IPS-18a (cell line): ENCODE results near the gene HLA-C.
A peak's percentile ranks its signal among the peaks of the same experiment; 100 is the strongest.
"Not testable (repeated sequence)": the region's sequence is repeated elsewhere in the genome, so short reads cannot be mapped to it uniquely, and the experiment has no call there.

Experiments
- H3K27ac ChIP-seq: one replicate; pipeline ENCODE4 v1.5.1; 2013; ENCODE audit warnings: low read length
- H3K27me3 ChIP-seq: one replicate; pipeline ENCODE4 v1.6.1; 2013; ENCODE audit warnings: mild to moderate bottlenecking, low read length; ENCODE audit not compliant: control insufficient read depth, insufficient read depth
- H3K36me3 ChIP-seq: one replicate; pipeline ENCODE4 v1.6.1; 2013; ENCODE audit warnings: low read depth, low read length; ENCODE audit not compliant: control insufficient read depth
- H3K4me1 ChIP-seq: one replicate; pipeline ENCODE4 v1.6.1; 2013; ENCODE audit warnings: low read depth, low read length; ENCODE audit not compliant: control insufficient read depth
- H3K4me3 ChIP-seq: one replicate; pipeline ENCODE4 v1.5.1; 2013; ENCODE audit warnings: low read length
- H3K9ac ChIP-seq: one replicate; pipeline ENCODE4 v1.6.1; 2013; ENCODE audit warnings: mild to moderate bottlenecking, low read length, moderate library complexity
- H3K9me3 ChIP-seq: one replicate; pipeline ENCODE4 v1.6.1; 2013; ENCODE audit warnings: low read depth, low read length; ENCODE audit not compliant: control insufficient read depth

Gene HLA-C

DNA sequence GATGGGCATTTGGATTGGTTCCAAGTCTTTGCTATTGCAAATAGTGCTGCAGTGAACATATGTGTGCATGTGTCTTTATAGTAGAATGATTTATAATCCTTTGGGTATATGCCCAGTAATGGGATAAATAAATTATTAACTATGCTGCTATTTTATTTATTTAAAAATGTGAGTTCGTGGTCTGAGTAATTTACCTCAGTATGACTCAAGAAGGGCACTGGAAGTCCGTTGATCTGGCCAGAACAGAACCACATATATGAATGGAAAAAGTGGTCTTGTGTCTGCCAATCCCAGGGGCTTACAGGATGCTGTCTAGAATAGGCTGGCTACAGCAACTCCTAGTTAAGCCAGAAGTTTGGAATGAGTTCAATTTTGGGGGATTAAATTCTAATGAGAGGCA lies 27.6 kb upstream of the HLA-C start:
- Histone ChIP-seq H3K27ac (no peak overlapping the region), H3K4me1 (no peaks in the 10 kb centered on the region), H3K9me3 (no peaks in the 10 kb centered on the region), H3K9ac (no peak overlapping the region), H3K4me3 (no peak overlapping the region), H3K27me3 (no peaks in the 10 kb centered on the region), H3K36me3 (no peaks in the 10 kb centered on the region)

DNA sequence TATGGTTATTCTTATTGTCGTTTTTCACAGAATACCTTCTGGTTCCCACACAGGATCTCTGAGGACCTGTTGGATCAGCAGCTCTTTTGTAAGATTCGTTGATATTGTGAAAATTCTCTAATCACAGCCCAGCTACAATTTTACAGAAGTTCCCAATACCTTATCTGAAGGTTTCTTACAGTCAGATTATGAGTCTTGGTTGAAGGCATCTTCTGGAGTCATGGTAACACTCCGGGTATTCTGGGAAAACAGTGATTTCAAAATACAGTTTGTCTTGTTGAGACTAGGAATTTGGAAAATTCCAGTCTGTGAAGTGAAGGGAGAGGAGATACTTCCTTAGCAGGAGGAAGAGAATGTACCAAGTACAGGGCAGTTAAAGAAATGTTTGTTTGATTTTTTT lies 22.2 kb upstream of the HLA-C start:
- Histone ChIP-seq H3K9me3 (no peaks in the 10 kb centered on the region), H3K4me1 (no peaks in the 10 kb centered on the region), H3K27ac (no peak overlapping the region), H3K36me3 (no peaks in the 10 kb centered on the region), H3K27me3 (peaks cover 5% of the 10 kb centered on the region), H3K4me3 (no peak overlapping the region), H3K9ac (no peak overlapping the region)

DNA sequence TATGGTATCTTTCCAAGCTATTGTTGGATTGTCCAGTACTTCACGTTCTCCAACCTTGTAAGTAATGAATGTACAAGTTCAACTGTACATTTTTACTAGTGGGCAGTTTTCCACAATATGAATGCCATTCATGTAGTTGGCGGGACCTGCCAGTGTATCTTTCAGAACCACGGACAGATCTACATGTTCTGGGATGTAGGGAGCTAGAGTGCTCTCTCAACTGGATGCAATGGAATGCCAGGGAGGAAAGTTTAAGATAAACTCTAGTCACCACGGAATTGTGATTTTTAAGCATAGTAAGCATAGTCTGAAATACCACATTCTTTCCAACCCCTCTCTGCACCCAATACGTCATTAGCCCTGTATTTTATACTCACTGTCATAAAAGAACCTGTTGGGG lies 21.5 kb upstream of the HLA-C start:
- Histone ChIP-seq H3K4me1 (no peaks in the 10 kb centered on the region), H3K9me3 (no peaks in the 10 kb centered on the region), H3K9ac (no peak overlapping the region), H3K4me3 (no peak overlapping the region), H3K36me3 (no peaks in the 10 kb centered on the region), H3K27me3 (peaks cover 5% of the 10 kb centered on the region), H3K27ac (no peak overlapping the region)

DNA sequence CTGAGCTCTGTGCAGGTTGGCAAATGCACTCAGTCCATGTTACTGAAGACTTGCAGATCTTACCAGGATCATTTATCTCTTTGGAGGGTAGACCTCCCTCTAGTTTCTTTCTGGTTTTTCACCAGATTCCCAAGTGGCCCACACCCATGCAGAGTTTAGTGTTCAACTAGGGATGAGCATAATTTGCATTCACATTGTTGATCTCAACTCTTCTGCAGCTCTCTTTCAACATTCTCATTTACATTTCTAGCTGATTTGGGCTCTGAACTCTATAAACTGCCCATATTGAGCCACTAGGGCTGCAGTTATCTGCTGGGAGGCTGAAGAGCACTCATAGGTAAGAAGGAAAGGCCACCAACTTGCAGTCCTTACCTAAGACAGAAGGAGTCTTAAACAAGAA lies 17.9 kb upstream of the HLA-C start:
- no peaks in the 10 kb centered on the region for H3K36me3 ChIP-seq
- H3K9me3 ChIP-seq = no peaks in the 10 kb centered on the region
- H3K27ac ChIP-seq = no peak overlapping the region
- no peak overlapping the region for H3K9ac ChIP-seq
- peaks cover 5% of the 10 kb centered on the region for H3K27me3 ChIP-seq
- no peak overlapping the region for H3K4me3 ChIP-seq
- no peaks in the 10 kb centered on the region for H3K4me1 ChIP-seq

DNA sequence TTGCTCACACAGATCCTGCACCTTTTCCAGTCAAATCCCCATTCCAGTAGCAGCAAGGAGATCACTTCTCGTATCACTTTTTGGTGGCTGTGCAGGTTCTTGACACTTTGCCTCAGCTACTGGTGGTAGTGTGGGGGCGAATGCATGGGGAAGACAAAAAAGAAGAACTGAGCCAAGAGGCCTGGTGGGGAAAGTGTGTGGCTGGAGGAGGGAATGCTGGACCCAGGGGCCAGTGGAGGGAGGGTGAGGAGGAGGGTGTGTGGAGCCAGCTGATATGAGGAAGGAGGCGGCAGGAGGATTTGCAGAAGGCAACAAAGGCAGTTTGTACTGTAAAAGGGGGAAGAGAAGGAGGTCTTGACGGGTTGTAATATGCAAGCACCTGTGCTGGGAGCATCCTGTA lies 15.7 kb upstream of the HLA-C start:
- H3K4me1 ChIP-seq = no peaks in the 10 kb centered on the region
- H3K9me3 ChIP-seq = no peaks in the 10 kb centered on the region
- no peak overlapping the region for H3K9ac ChIP-seq
- H3K4me3 ChIP-seq = no peak overlapping the region
- no peaks in the 10 kb centered on the region for H3K27me3 ChIP-seq
- H3K27ac ChIP-seq = no peak overlapping the region
- no peaks in the 10 kb centered on the region for H3K36me3 ChIP-seq

DNA sequence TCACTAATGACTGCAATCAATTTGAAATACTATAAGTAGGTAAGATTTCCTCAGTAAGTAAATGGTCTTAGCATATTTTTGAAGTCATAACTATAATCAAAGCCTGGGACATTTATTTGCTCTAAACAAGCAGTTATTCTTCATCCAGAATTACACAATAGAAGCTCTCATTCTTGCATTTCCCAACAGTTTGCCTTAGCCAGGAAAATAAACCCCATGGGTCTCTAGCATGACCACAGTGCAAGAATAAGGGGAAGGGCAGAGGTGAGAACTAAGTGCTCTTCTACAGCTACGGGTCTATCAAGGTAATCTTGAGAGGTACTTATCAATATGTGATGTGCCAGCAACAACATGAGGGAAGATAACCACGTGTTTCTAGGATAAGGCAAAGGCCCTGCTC lies 14.1 kb upstream of the HLA-C start:
- Histone ChIP-seq H3K27me3 (no peaks in the 10 kb centered on the region), H3K9ac (no peak overlapping the region), H3K4me1 (no peaks in the 10 kb centered on the region), H3K9me3 (no peaks in the 10 kb centered on the region), H3K4me3 (no peak overlapping the region), H3K27ac (no peak overlapping the region), H3K36me3 (no peaks in the 10 kb centered on the region)

DNA sequence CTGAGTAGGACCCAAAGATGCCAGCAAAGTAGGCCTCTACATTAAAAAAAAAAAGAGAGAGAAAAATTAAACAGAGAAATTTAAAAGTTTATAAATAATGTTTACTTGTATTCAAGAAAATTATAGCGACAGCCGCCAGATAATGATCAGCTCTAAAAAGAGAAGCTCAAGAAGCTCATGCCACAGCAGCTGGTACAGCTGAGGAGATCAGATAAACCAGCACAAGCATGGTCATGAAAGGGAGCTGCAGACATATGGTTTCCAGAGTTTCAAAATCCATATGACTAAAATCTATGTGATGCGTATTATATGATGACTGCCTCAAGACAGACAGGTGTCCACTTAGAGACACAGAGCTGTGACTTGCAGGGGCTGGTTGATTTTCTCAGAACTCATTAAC lies 13.6 kb upstream of the HLA-C start:
- Histone ChIP-seq H3K36me3 (no peaks in the 10 kb centered on the region), H3K27me3 (no peaks in the 10 kb centered on the region), H3K9me3 (no peaks in the 10 kb centered on the region), H3K27ac (no peak overlapping the region), H3K4me3 (no peak overlapping the region), H3K4me1 (no peaks in the 10 kb centered on the region), H3K9ac (no peak overlapping the region)

DNA sequence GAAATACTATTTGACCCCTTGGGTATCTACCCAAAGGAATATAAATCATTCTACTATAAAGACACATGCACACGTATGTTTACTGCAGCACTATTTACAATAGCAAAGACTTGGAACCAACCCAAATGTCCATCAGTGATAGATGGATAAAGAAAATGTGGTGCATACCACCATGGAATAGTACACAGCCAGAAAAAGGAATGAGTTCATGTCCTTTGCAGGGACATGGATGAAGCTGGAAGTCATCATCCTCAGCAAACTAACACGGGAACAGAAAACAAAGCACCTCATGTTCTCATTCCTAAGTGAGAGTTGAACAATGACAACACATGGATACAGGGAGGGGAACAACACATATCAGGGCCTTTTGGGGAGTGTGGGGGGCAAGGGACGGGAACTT lies 7.8 kb upstream of the HLA-C start:
- not testable (repeated sequence) for H3K9ac ChIP-seq, H3K4me3 ChIP-seq, H3K9me3 ChIP-seq, H3K36me3 ChIP-seq, H3K27ac ChIP-seq, H3K4me1 ChIP-seq
- H3K27me3 ChIP-seq = peaks cover 15% of the 10 kb centered on the region

DNA sequence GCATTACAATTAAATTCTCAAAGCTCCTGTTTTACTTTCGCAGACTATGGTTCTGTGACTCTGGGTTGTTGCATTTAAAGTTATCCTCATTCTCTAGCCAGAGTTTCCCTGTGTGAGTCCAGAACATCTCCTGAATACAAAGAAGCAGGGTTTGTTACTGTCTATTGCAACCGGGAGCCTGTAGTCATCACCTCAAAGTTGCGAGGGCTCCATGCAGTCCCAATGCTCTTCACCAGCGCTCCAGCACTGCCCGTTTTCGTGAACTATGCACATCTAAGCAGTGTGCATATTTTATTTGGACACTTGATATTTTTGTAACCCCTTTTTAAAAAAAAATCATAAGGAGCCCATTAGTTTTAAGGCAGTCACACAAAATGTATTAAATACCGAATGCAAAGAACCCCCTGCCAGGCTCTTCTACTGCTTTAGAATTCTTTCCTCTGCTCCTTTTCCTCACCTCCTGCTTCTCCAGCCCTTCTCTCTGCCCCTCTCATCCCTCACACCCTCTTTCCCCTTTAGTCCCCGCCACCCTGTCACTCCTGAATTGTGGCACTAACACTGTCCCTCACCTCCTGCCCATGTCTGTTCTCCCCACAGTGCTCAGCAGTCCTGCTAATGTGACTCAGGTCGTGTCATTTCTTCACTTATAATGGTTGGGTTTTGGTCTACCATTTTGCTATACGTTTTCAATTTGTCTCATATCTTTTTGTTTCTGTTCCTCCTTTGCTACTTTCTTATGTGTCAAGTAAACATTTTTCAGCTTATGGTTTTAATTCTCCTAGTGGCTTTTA lies 1.1 kb upstream of the HLA-C start:
- H3K9me3 ChIP-seq = no peaks in the 10 kb centered on the region
- peaks cover 7% of the 10 kb centered on the region for H3K4me1 ChIP-seq
- peaks cover 39% of the 10 kb centered on the region for H3K27me3 ChIP-seq
- H3K9ac ChIP-seq = no peak overlapping the region
- no peak overlapping the region for H3K27ac ChIP-seq
- no peaks in the 10 kb centered on the region for H3K36me3 ChIP-seq
- peak overlapping the region; percentile 65 for H3K4me3 ChIP-seq

DNA sequence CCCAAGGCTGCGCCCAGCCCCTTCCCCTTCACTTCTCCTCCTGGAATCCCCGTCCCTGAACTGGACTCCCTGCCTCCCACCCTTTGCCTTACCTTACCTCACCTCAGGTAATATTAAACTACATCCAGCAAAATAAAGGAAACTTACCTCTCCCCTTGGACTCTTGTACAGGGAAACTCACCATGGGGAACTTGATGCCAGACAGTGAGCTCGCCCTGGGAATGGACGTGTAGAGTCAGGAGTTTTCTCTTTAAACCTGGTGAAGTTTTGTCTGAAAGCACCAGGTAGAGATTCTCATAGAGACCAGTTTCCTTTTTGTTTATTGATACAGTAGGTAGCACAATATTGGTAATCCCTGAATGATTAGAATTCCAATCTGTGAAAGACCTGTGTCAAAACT lies 544 bp upstream of the HLA-C start:
- no peak overlapping the region for H3K27ac ChIP-seq
- no peak overlapping the region for H3K9ac ChIP-seq
- H3K4me1 ChIP-seq = peaks cover 7% of the 10 kb centered on the region
- H3K27me3 ChIP-seq = peaks cover 37% of the 10 kb centered on the region
- no peaks in the 10 kb centered on the region for H3K36me3 ChIP-seq
- H3K9me3 ChIP-seq = no peaks in the 10 kb centered on the region
- peak overlapping the region; percentile 65 for H3K4me3 ChIP-seq

DNA sequence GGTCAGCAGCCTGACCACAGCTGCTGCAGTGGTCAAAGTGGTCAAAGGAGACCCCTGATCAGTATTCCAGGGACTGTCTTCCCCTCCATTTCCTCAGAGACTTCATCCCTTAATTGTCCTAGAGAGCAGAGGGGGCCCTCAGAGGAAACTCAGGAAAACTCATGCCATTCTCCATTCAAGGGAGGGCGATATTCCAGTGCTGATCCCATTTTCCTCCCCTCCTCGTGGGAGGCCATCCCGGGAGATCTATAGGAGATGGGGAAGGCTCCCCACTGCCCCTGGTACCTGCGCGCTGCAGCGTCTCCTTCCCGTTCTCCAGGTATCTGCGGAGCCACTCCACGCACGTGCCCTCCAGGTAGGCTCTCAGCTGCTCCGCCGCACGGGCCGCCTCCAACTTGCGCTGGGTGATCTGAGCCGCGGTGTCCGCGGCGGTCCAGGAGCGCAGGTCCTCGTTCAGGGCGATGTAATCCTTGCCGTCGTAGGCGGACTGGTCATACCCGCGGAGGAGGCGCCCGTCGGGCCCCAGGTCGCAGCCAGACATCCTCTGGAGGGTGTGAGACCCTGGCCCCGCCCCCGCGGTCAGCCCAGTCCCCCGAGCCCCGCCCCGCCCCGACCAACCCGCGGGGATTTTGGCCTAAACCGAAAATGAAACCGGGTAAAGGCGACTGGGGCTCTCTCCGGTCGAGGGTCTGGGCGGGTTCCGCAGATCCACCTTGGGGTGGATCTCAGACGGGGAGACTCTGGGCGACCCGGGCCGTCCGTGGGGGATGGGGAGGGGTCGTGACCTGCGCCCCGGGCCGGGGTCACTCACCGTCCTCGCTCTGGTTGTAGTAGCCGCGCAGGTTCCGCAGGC lies 878 bp downstream of the HLA-C start:
- H3K9ac ChIP-seq = peak overlapping the region; percentile 45
- H3K4me1 ChIP-seq = peaks cover 7% of the 10 kb centered on the region
- H3K4me3 ChIP-seq = peak overlapping the region; percentile 65
- no peak overlapping the region for H3K27ac ChIP-seq
- no peaks in the 10 kb centered on the region for H3K36me3 ChIP-seq
- H3K9me3 ChIP-seq = no peaks in the 10 kb centered on the region
- peaks cover 23% of the 10 kb centered on the region for H3K27me3 ChIP-seq

DNA sequence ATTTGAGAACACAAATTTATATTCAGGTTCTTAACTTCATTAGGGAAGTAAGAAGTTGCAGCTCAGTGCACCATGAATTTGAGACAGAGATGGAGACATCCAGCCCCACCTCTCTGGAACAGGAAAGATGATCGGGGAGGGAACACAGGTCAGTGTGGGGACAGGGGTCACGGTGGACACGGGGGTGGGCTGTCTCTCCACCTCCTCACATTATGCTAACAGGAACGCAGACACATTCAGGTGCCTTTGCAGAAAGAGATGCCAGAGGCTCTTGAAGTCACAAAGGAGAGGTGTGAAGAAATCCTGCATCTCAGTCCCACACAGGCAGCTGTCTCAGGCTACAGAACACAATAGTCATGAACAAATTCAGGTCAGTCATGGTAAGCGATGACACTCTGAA lies 3.1 kb downstream of the HLA-C start:
- H3K4me3 ChIP-seq = no peak overlapping the region
- peaks cover 23% of the 10 kb centered on the region for H3K27me3 ChIP-seq
- no peak overlapping the region for H3K27ac ChIP-seq
- H3K9me3 ChIP-seq = no peaks in the 10 kb centered on the region
- H3K9ac ChIP-seq = no peak overlapping the region
- H3K4me1 ChIP-seq = peaks cover 7% of the 10 kb centered on the region
- no peaks in the 10 kb centered on the region for H3K36me3 ChIP-seq
